HUES64 (cell line): ENCODE results near the gene GJE1.
"Not testable (repeated sequence)": the region's sequence is repeated elsewhere in the genome, so short reads cannot be mapped to it uniquely, and the experiment has no call there.

ENCODE experiments used
- H3K27ac ChIP-seq: 2 replicates; pipeline ENCODE4 v1.7.0; 2013; ENCODE audit warnings: low read depth, low read length, inconsistent platforms
- H3K27me3 ChIP-seq: 2 replicates; pipeline ENCODE4 v1.6.1; 2013; ENCODE audit warnings: mild to moderate bottlenecking, low read length; ENCODE audit not compliant: insufficient read depth
- H3K36me3 ChIP-seq: 2 replicates; pipeline ENCODE4 v1.6.1; 2013; ENCODE audit warnings: mild to moderate bottlenecking, low read length; ENCODE audit not compliant: insufficient read depth
- H3K4me1 ChIP-seq: 2 replicates; pipeline ENCODE4 v1.6.1; 2013; ENCODE audit warnings: mild to moderate bottlenecking, low read length, moderate library complexity; ENCODE audit not compliant: insufficient read depth
- H3K4me3 ChIP-seq: 2 replicates; pipeline ENCODE4 v1.5.1; 2013; ENCODE audit warnings: mild to moderate bottlenecking, low read length, moderate library complexity
- H3K9ac ChIP-seq: 2 replicates; pipeline ENCODE4 v1.6.1; 2013; ENCODE audit warnings: mild to moderate bottlenecking, low read depth, low read length
- H3K9me3 ChIP-seq: 2 replicates; pipeline ENCODE4 v1.6.1; 2013; ENCODE audit warnings: low read depth, low read length; ENCODE audit not compliant: insufficient read depth
- WGBS: fragments of 150-250, 120-280 bp; methylation state at CpG from one replicate; pipeline ENCODE4 v1.1.7; 2013; ENCODE audit warnings: missing lambda C conversion rate; 5-methylcytosine and 5-hydroxymethylcytosine counted together

Gene GJE1

GRCh38 chr6:142138876-142139275, 6.2 kb downstream of the GJE1 start:
- H3K4me3 ChIP-seq: no peak overlapping the region
- H3K27ac ChIP-seq: no peak overlapping the region
- H3K9me3 ChIP-seq: no peaks in the 10 kb centered on the region
- H3K4me1 ChIP-seq: no peaks in the 10 kb centered on the region
- no peak overlapping the region for H3K9ac ChIP-seq
- no peaks in the 10 kb centered on the region for H3K36me3 ChIP-seq
- 89% methylated on average over 2 of the region's 2 CpGs for WGBS
- no peaks in the 10 kb centered on the region for H3K27me3 ChIP-seq

- WGBS: 92% methylated on average over 9 of the region's 13 CpGs
- not testable (repeated sequence) for H3K27me3 ChIP-seq, H3K27ac ChIP-seq, H3K9me3 ChIP-seq, H3K9ac ChIP-seq, H3K4me1 ChIP-seq, H3K4me3 ChIP-seq, H3K36me3 ChIP-seq
Measured at GRCh38 chr6:142141531-142141930, 8.8 kb downstream of the GJE1 start.

GRCh38 chr6:142146828-142147662, 14.3 kb downstream of the GJE1 start, which contains the start of the genes NMBR and VTA1:
Gene NMBR, minus strand, starts transcription at chr6:142147122. Its CDS starts 58,464 bp downstream, at chr6:142088658.
Gene VTA1, plus strand, starts transcription at chr6:142147263. Its CDS starts 25 bp downstream, at chr6:142147288.
- Histone ChIP-seq H3K27ac (peak within 1 kb of the TSS; percentile 42), H3K27me3 (no peaks in the 10 kb centered on the region), H3K4me1 (peaks cover 16% of the 10 kb centered on the region), H3K4me3 (peak within 1 kb of the TSS; percentile 82), H3K9ac (peak within 1 kb of the TSS; percentile 58), H3K9me3 (no peaks in the 10 kb centered on the region), H3K36me3 (peaks cover 4% of the 10 kb centered on the region; the same call in 1 of the 2 replicates)
- WGBS: under 1% methylated on average over 38 of the region's 38 CpGs

- no peaks in the 10 kb centered on the region for H3K27me3 ChIP-seq
- no peaks in the 10 kb centered on the region for H3K9me3 ChIP-seq
- peaks cover 4% of the 10 kb centered on the region; the same call in 1 of the 2 replicates for H3K36me3 ChIP-seq
- H3K4me3 ChIP-seq: no peak overlapping the region
- peaks cover 40% of the 10 kb centered on the region for H3K4me1 ChIP-seq
- no peak overlapping the region for H3K27ac ChIP-seq
- no peak overlapping the region for H3K9ac ChIP-seq
Measured at GRCh38 chr6:142152746-142153145, 20.0 kb downstream of the GJE1 start.

- peaks cover 36% of the 10 kb centered on the region for H3K4me1 ChIP-seq
- H3K27me3 ChIP-seq: no peaks in the 10 kb centered on the region
- H3K9ac ChIP-seq: no peak overlapping the region
- H3K9me3 ChIP-seq: no peaks in the 10 kb centered on the region
- H3K4me3 ChIP-seq: no peak overlapping the region
- WGBS: no CpG with 5 or more reads among the region's 2 CpGs
- H3K36me3 ChIP-seq: peaks cover 4% of the 10 kb centered on the region; the same call in 1 of the 2 replicates
- H3K27ac ChIP-seq: no peak overlapping the region
Measured at GRCh38 chr6:142153196-142153595, 20.5 kb downstream of the GJE1 start.

GRCh38 chr6:142154336-142154735, 21.6 kb downstream of the GJE1 start:
- no peak overlapping the region for H3K4me3 ChIP-seq
- no peaks in the 10 kb centered on the region for H3K27me3 ChIP-seq
- H3K9ac ChIP-seq: no peak overlapping the region
- no peak overlapping the region for H3K27ac ChIP-seq
- no peaks in the 10 kb centered on the region for H3K9me3 ChIP-seq
- H3K4me1 ChIP-seq: peaks cover 27% of the 10 kb centered on the region
- 83% methylated on average over 1 of the region's 1 CpG for WGBS
- no peaks in the 10 kb centered on the region for H3K36me3 ChIP-seq

GRCh38 chr6:142155091-142155490, 22.4 kb downstream of the GJE1 start:
- Histone ChIP-seq H3K4me3 (no peak overlapping the region), H3K9ac (peak overlapping the region; percentile 25; the same call in 1 of the 2 replicates), H3K27me3 (no peaks in the 10 kb centered on the region), H3K4me1 (peaks cover 25% of the 10 kb centered on the region), H3K27ac (peak overlapping the region; percentile 70; the same call in 1 of the 2 replicates), H3K36me3 (no peaks in the 10 kb centered on the region), H3K9me3 (no peaks in the 10 kb centered on the region)
- 96% methylated on average over 2 of the region's 3 CpGs for WGBS

- WGBS: 80% methylated on average over 4 of the region's 5 CpGs
Measured at GRCh38 chr6:142155895-142156757, 23.4 kb downstream of the GJE1 start.

GRCh38 chr6:142156758-142157068, 24.0 kb downstream of the GJE1 start:
- H3K9me3 ChIP-seq, H3K27me3 ChIP-seq, H3K9ac ChIP-seq, H3K27ac ChIP-seq, H3K36me3 ChIP-seq, H3K4me3 ChIP-seq: not testable (repeated sequence)
- peaks cover 25% of the 10 kb centered on the region for H3K4me1 ChIP-seq
- WGBS: 90% methylated on average over 4 of the region's 4 CpGs

More at GRCh38 chr6:142155895-142156757, 23.4 kb downstream of the GJE1 start:
- Histone ChIP-seq H3K9ac (peak overlapping the region; percentile 25; the same call in 1 of the 2 replicates), H3K36me3 (no peaks in the 10 kb centered on the region), H3K27ac (peak overlapping the region; percentile 70), H3K4me1 (peaks cover 25% of the 10 kb centered on the region), H3K27me3 (no peaks in the 10 kb centered on the region), H3K4me3 (no peak overlapping the region; the same call in 1 of the 2 replicates), H3K9me3 (no peaks in the 10 kb centered on the region)

GRCh38 chr6:142162780-142163179, 30.1 kb downstream of the GJE1 start:
- Histone ChIP-seq H3K36me3 (peaks cover 18% of the 10 kb centered on the region), H3K9me3 (no peaks in the 10 kb centered on the region), H3K4me3 (no peak overlapping the region), H3K27me3 (no peaks in the 10 kb centered on the region), H3K27ac (no peak overlapping the region), H3K9ac (no peak overlapping the region), H3K4me1 (0 out of 2 replicates have a peak, but pooled peaks cover 4% of the 10 kb centered on the region)
- 89% methylated on average over 1 of the region's 1 CpG for WGBS

GRCh38 chr6:142165227-142165626, 32.5 kb downstream of the GJE1 start:
- Histone ChIP-seq H3K27me3 (no peaks in the 10 kb centered on the region), H3K4me3 (no peak overlapping the region), H3K27ac (no peak overlapping the region), H3K9me3 (no peaks in the 10 kb centered on the region), H3K36me3 (peaks cover 41% of the 10 kb centered on the region), H3K9ac (no peak overlapping the region), H3K4me1 (0 out of 2 replicates have a peak, but pooled peaks cover 4% of the 10 kb centered on the region)
- WGBS: 96% methylated on average over 4 of the region's 4 CpGs
